IPS DF 4.7 (cell line): ENCODE measurements around the gene SORL1.
A peak's percentile ranks its signal among the peaks of the same experiment; 100 is the strongest.
"Not testable (repeated sequence)": the region's sequence is repeated elsewhere in the genome, so short reads cannot be mapped to it uniquely, and the experiment has no call there.

Experiments used
- DNase-seq: peaks from one replicate; pipeline ENCODE4 v3.0.0-alpha.2; 2013; ENCODE audit warnings: low spot score; ENCODE audit errors: extremely low read depth

SORL1 gene

DNA sequence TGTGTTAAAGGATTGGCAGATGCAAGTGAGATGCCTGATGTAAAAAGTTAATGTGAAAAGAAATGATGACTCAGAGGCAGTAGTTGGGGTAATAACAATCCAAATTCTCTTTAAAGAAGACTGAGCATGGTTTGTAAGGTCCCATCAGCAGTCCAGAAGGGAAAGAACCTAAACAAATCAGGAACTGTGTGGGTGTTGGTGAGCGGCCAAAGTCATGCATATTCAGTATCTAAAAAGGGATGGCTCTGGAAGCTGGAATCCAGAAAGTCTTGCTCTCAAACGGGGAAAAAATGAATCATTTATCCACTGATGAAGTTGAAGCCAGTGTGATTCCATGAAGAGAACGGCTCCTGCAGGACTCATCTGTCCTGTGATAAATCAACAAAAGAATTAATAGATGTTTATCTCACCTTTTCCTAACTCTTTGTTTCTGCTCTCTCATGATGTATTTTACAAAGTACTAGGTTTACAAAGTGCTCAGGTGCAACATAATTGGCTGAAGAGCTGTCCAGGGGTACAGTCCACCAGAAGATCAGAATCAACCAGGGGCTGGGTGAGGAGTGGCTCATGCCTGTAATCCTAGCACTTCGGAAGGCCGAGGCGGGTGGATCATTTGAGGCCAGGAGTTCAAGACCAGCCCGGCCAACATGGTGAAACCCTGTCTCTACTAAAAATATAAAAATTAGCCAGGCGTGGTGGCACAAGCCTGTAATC, 21.1 kb downstream of the SORL1 start:
- no peak for DNase-seq

DNA sequence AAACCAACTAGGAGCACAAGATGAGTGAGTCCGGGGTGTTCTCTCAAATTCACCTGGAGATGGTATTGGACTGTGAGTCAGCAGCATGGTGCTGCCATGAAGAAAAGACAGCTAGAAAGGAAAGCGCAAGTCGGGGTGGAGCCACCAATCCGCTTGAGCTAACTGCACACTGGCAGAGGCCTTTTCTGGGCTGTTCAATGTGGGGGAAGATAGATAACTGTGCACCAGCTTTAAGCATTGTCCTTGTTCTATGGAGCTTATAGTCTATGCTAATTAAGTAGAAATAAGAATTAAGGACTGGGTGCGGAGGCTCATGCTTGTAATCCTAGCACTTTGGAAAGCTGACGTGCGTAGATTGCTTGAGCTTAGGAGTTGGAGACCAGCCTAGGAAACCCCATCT, 22.6 kb downstream of the SORL1 start:
- DNase-seq: no peak

DNA sequence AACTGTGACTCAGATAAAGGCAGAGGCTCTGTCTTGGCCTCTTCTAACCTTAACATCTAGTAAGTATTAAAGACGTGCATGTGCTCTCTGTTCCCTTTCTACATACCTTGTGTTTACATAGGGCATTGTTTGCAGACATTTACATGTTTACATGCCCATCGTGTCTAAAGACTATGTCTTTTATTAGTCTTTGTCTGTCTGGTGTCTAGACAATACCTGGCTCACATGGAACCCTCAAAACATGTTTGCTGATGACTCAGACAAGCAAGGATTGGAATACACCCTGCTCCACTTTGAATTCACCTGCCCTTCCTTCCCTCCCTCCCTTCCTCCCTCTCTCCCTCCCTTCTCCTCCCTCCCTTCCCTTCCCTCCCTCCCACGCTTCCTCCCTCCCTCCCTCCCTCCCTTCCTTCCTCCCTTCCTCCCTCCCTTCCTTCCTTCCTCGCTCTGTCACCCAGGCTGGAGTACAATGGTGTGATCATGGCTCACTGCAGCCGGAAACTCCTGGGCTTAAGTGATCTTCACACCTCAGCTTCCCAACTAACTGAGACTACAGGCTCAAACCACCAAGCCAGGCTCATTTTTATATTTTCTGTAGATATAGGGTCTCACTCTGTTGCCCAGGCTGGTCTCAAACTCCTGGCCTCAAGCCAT, 24.4 kb downstream of the SORL1 start:
- DNase-seq: no peak

DNA sequence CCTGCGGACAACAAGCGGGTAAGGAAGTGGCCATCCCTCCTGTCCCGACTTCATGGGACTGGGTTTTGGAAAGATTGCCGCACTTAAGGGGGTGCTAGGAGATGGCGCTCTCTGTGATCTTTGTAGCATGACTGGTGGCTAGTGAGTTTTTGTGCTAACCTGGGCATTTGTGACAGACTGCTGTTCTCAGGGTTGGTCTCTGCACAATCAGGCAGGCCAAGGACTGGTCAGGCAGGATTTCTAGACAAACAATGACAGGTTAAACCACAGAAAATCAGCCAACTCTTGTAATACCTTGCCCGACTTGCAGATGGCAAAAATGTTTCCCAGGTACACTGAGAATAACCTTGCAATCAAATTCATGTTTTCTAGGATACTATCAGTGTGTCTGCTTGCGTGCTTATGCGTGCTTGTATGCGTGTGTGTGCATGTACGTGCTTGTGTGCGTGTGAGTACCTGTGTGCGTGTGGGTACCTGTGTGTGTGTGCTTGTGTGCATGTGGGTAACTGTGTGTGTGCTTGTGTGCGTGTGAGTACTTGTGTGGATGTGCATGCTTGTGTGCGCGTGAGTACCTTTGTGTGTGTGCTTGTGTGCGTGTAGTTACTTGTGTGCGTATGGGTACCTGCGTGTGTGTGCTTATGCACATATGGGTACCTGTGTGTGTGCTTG, 26.2 kb downstream of the SORL1 start:
- no peak for DNase-seq

DNA sequence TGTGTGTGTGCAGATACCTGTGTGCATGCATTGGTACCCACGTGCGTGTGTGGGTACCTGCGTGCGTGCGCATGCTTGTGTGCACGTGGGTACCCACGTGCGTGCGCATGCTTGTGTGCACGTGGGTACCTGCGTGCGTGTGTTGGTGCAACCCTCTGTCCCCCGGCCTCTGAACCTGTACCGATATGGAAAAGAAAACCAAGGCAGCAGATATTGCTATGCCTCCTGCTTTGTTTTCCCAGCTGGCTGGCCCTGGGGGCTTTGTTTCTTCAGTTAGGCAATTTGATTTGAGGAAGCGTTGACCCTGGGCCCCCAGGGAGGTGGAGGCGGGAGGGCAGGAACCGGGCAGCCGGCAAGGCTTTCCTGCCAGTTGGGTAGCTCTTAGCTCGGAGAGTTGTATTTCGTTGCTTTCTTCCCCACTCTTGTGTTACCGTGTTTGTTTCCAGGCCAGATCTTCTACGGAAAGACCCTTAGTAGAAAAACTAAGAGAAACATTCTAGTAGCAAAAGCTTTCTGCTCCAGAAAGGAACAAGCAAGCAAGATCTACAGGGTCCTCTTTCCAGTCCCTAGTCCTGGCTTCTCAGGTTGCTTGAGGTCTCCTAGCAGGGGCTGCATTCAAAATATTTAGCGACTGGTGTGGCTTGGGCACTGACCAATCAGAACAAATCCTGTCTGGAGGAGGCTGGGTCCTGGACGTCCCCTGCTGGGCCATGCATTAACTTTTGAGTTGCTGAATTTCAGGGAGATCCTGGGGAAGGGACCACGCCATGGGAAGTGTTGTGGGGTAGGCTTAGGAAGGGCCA, 27.0 kb downstream of the SORL1 start:
- peak; percentile 80 for DNase-seq

DNA sequence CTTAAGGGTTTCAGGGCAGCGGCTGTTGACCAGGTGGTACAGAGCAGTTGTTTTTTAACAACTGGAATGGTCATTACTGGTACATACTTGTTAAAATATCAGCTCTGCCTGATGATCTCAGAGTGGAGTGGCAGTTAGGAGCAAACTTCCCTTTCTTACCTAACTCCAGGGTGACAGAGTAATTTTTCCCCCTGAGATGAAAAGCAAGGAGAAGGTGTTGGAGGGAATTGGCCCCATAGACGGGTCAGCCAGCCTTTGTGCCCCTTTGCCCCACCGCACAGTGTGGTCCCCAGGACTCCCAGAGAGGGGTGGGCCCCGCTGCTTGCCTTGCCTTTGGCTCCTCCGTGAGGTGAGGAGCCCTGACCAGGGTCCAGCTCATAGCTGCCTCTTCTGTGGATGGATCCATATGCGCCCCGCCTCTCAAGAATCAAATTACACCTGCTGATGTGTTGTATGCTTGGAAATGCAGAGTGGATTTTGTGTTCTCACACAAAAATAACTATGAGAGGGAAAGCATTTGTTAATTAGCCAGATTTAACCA, 27.7 kb downstream of the SORL1 start:
- no peak for DNase-seq

DNA sequence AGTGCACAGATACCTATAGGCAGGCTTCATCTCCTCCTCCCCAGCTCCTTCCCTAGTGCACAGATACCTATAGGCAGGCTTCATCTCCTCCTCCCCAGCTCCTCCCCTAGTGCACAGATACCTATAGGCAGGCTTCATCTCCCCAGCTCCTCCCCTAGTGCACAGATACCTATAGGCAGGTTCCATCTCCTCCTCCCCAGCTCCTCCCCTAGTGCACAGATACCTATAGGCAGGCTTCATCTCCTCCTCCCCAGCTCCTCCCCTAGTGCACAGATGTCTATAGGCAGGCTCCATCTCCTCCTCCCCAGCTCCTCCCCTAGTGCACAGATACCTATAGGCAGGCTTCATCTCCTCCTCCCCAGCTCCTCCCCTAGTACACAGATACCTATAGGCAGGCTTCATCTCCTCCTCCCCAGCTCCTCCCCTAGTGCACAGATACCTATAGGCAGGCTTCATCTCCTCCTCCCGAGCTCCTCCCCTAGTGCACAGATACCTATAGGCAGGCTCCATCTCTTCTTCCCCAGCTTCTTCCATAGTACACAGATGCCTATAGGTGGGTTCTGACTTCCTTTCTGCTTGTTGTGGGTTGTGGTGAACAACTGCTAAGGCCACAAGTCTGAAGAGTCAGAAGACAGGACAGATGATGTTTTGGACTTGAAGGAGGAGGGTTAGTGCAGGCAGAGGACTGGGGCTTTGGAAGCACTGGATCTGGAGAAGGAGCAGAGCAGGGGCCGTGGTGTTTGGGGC, 29.5 kb downstream of the SORL1 start:
- not testable (repeated sequence) for DNase-seq

DNA sequence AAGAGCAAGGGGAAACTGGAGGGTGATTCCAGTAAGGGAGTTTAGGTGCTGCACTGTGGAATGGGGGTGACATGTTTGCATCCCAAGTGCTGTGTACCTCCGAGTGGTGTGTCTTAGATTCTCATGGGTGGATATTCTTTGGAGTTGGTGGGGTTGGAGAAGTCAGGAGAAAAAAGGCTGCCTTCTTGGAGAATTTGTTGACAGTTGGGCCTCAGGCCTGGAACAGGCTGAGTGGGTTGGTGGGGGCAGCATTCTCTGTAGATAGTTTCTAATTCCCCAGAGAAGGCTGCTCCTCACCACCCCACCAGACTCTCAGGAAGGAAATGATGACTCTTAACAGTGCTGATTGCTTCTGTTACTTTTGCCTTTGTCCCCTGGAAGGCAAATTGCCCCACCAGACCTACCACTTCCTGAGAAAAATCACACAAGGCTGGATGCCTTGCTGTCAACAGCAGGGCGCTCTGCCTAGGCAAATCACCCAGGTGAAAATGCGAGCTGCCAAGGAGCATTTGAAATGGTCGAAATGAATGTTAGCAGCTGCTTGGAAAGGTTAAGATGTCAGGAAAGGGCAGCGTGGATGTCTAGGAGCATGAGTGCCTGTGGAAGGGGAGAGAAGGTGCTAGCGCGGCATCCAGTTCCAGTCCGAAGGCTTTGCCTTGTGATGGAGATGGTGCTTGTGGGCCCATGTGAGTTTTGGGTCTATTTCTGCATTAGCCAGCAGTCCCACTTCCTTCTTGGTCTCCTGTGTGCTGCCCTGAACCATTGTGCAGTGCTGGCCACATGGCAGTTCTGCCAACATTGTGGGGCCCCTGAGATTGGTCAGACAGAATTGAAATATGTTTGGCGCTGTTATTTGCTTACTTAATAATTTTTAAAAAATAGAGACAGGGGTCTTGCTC, 30.4 kb downstream of the SORL1 start:
- DNase-seq: no peak

DNA sequence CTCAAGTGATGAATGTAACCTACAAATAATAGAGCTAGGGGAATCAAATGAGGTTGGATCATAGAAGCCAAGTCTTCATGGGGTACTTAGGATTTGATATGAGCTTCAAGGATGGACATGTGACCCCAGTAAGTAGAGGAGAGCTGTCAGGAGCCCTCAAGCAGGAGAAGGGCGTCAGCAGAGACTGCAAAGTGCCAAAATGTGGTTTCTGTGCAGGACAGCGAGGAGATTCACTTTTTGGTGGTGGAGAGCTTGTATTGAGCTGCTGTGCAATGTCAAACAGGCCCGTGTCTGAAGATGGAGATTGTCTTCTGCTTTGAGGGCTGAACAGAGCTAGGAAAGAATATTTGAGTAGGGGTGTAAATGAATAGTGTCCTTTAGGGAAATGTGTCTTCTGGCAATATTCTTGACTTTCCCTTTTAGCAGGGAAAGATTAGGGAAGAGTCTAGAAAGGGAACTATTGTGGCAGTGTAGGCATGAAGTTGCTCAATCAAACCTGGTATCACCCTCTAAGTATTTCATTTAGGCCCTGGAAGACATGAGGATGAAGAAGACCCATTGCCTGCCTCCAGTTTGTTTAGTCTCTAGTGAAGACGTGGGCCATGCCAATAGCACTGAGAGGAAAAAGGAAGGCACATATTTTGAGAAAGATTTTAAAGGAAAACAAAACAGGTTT, 31.8 kb downstream of the SORL1 start:
- DNase-seq: no peak

DNA sequence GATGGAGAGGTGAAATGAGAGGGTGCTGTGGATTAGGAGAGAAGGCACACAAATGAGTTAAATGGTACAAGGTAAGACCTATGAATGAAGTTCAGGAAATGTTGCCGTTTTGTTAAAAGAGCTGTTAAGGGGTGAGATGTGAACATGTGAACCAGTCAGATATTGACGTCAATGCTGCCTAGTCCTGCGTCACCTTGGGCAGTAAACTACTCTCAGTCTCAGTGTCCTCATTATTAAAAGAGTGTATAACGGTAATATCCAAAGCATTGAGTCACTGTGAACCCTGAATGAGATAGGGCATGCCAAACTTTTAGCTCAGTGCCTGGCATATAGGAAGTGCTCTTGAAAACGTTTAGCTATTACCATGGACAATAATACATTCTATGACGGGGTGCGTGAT, 33.1 kb downstream of the SORL1 start:
- no peak for DNase-seq

DNA sequence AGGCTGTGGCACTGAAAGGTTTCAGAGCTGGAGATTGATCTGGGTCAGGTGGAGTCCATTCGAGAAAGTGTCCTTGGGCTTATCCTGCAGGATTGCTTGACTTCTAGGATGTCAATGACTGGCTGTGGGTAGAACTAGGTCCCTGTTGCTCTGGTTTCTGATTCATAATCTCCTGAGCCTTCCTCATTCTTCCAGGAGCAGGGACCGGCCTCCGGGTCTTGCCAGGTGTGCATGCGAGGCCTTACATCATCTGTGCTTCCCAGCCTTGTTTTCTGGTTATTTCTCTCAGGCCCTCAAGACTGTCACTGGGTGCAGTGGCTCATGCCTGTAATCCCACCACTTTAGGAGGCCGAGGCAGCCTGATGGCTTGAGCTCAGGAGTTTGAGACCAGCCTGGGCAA, 33.9 kb downstream of the SORL1 start:
- no peak for DNase-seq

DNA sequence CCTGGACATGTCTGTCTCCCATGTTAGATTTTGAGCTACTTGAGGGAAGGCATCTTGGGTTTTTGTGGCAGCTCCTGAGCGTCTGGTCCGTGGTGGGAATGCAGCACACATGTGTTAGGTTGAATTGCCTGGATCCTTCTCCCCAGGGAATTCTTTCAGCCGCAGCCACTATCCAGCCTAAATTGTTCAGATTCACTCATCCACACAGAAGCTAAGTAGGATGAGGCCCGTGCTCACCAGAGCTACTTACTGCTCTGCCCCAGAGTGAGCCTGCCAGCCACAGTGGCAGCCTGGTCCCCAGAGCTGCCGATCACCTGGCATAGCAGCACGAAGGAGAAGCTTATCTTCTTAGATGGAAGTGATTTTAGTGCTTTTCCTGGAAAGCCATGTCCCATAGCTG, 35.1 kb downstream of the SORL1 start:
- no peak for DNase-seq

DNA sequence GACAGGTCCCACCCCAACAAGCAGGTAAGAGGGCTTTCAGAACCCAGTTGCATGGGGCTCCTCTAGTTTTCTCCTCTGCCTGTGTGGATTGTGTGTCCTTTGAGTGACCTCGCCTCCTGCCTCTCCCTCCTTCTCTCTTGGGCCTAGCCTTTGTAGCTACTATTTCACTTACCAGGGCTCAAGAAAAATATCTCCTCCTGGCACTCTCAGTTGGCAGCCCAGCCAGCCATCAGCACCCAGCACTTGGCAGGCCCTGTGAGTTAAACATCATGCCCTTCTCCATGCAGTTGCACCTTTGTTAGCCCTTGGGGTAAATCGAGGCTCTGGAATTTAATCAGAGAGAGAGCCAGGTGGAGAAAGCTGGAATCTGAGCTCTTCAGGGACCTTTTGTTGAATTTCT, 36.1 kb downstream of the SORL1 start:
- DNase-seq: no peak

DNA sequence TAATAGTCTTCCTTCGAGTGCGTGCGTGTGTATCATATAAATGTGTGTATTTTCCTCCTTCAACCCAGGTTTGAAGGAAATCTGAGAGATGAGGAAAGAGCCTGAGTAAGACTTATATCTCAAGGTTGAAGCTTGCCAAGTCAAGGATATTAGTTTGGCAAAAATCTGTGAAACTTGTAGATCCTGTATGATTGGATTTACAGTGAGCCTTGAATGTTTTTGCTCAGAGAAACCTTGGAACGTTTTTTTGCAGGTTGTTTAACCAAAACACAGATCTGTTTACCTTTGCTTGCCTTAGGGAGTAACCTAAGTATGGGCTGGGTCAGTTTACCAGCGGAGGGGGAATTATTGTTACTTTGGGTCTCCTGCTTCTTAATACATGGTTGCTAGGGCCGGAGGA, 36.5 kb downstream of the SORL1 start:
- no peak for DNase-seq

DNA sequence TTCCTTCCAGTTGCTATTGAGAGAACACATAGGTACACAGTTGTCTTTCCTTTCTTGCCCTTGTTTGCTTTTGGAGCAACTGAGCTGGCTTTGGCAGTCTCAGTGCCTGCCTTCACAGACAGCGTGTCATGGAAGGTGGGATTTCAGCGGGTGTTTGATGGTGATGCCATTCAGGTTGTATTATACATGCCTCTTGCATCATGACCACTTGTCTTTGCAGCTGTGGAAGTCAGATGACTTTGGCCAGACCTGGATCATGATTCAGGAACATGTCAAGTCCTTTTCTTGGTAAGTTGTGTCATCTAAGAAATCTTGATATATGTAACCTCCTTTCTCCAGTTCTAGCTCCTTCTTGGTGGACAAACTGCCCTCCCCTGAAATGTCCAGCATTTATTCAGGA, 37.7 kb downstream of the SORL1 start:
- DNase-seq: no peak

DNA sequence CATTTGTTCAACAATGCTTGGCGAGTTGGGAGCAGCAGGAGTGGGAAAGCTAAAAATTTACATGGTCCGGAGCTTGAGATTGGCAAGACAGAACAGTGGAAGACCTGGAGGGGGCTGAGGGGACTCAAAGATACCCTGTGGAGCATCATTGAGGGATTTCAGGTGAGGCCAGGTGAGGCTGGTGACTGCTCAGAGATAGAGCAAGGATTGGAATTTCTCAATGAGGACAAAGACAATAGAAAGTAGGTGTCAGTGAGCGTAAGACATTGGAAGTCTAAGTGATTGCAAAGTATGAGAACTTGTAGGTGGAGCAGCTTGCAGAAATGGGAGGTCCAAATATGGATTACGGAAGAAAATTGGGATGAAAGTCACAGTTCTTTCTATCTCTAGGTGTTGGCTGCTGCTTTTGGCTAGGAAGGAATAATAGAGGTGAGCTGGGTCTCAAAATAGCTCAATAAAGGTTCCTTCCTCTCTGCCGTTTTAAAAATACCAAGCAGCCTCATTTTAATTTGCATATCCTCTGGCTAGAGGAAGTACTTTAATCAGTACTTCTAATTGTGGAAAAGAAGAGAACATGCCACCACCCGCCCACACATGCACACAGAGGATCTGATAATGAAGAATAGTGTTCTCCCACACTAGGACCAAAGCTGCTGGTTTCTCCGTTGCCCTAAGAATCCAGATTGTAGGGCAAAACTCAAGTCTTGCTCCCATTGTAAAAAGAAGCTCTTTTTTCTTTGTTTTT, 42.4 kb downstream of the SORL1 start:
- no peak for DNase-seq

DNA sequence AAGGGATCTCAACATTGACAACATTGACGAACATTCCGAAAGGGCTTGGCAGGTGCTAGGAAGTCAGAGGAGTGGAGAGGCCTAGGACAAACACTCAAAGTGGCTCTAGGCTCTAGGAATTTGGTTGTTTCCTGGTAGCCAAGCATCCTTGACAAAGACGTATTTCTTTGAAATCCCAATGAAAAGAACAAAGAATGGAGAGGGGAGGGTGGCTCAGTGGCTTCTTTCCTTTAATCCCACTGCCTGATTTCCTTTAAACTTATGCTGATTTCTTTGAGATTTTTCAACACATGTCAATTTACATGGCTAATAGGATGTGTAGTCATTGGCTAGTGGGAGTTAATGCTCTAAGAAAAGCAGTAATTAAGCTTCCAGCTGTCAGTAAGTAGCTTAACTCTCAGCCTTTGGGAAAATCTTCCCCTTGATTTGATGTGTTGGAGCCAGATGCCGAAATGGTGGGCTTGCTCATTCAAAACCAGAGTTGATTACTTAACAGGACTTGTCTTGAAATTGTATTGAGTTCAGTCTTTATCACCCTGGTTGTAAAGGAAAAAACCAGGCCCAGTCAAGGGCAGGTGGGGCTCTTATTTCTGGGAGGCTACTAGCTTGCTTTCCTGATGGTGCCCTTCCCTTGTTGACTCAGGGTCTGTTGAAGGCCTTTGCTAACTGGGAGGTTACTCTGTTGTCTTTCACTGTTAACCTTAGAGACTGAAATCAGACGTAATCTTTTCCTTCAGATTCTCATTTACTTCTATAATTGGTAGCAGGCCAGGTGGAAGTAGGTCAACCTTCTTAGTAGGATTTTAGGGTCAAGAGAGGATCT, 45.3 kb downstream of the SORL1 start:
- DNase-seq: no peak

DNA sequence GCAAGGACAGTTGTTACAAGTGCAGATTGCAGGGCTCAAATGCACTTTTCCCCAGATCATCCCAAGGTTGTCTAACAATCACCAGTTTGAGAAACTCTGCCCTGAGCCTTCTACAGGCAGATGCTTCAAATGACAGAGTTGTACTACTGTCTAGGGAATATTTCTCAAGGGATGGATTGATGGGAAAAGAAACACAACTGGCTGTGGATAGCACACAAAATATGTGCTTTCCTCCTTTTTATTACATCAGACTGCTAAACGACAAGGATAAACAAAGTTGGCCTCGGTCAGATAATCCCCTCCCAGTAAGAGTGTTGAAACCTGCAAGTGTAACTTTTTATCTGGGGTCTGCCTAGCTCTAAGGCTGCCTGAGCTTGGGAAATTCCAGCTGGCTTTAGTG, 47.3 kb downstream of the SORL1 start:
- DNase-seq: no peak
